Measurements from ENCODE around the gene UNC80.

DNA sequence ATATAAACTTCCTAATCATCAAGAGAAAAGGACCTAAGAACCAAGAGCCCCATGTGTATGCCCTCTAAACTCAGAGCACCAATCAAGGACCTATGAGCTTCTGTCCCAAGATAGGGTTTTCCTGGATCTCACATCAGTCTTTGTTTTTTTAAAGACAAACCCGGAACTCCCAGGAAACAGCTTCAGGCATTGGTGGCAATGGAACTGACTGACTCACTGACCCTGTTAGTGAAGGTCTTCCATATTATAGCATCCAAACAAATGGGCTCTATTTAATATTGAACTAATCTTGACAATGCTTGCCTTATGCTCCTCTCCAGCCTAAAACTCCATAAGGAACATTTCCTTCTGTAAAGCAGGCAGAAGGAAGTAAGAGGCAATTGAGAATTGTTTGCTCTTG, 167.3 kb downstream of the UNC80 start:
- TF ChIP-seq, protein P1, sequence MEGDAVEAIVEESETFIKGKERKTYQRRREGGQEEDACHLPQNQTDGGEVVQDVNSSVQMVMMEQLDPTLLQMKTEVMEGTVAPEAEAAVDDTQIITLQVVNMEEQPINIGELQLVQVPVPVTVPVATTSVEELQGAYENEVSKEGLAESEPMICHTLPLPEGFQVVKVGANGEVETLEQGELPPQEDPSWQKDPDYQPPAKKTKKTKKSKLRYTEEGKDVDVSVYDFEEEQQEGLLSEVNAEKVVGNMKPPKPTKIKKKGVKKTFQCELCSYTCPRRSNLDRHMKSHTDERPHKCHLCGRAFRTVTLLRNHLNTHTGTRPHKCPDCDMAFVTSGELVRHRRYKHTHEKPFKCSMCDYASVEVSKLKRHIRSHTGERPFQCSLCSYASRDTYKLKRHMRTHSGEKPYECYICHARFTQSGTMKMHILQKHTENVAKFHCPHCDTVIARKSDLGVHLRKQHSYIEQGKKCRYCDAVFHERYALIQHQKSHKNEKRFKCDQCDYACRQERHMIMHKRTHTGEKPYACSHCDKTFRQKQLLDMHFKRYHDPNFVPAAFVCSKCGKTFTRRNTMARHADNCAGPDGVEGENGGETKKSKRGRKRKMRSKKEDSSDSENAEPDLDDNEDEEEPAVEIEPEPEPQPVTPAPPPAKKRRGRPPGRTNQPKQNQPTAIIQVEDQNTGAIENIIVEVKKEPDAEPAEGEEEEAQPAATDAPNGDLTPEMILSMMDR (CRISPR knock-in tag; IDR thresholded peaks at IDR 0.05) = no peak
- TF ChIP-seq ELF4 (CRISPR knock-in tag; IDR thresholded peaks at IDR 0.05; ENCODE audit: borderline replicate concordance) = no peak
- no peak for TF ChIP-seq CEBPB (IDR thresholded peaks at IDR 0.05; ENCODE audit: borderline replicate concordance, low read depth, low read length)
- no peak for TF ChIP-seq NR3C1 (CRISPR knock-in tag; IDR thresholded peaks at IDR 0.05)
- no peak for TF ChIP-seq TBX3 (IDR thresholded peaks at IDR 0.05; ENCODE audit: borderline replicate concordance)
- no peak for TF ChIP-seq IRX3 (CRISPR knock-in tag; IDR thresholded peaks at IDR 0.05; ENCODE audit: borderline replicate concordance, low read depth)
- no peak for TF ChIP-seq CBX1 (IDR thresholded peaks at IDR 0.05; ENCODE audit: low read depth)
- no peak for TF ChIP-seq NFYB (CRISPR knock-in tag; IDR thresholded peaks at IDR 0.05)
- TF ChIP-seq SIX4 (CRISPR knock-in tag; IDR thresholded peaks at IDR 0.05) = no peak
- TF ChIP-seq PHF8 (CRISPR knock-in tag; IDR thresholded peaks at IDR 0.05) = no peak
